ENCODE measurements around the gene SH3GL1.

- no peak for TF ChIP-seq CTCF (IDR thresholded peaks at IDR 0.05)
- no peak for TF ChIP-seq POLR2A (IDR thresholded peaks at IDR 0.05)
Measured at GRCh38 chr19:4334929-4335570, 65.3 kb downstream of the SH3GL1 start.

All from uterus (tissue), 2 donors.